Smooth muscle cell (in vitro differentiated cells): ENCODE measurements around the gene RFXANK. TPM values are rescaled to one million over a fixed set of nuclear protein-coding genes. Genes with fewer than 3 reads are reported as not detected.

Experiments
- DNase-seq: peaks from one replicate; lab custom pipeline; 2025; ENCODE audit not compliant: unreplicated experiment; lab: John Stamatoyannopoulos, UW
- H2AFZ ChIP-seq: fragments of 200-600 bp; sonication (generic); 2 replicates; pipeline ENCODE4 v1.6.0; 2016; ENCODE audit warnings: antibody characterized with exemption, low read depth, mild to moderate bottlenecking
- H3F3A ChIP-seq: fragments of 200-600 bp; sonication (generic); 2 replicates; pipeline ENCODE4 v1.6.0; 2017; ENCODE audit warnings: antibody characterized with exemption, low read depth
- H3K27ac ChIP-seq: fragments of 200-600 bp; sonication (generic); 2 replicates; pipeline ENCODE4 v1.5.1; 2016; ENCODE audit warnings: low read depth, mild to moderate bottlenecking
- H3K27me3 ChIP-seq: fragments of 200-600 bp; sonication (generic); 2 replicates; pipeline ENCODE4 v1.6.1; 2016; ENCODE audit warnings: low read depth, mild to moderate bottlenecking
- H3K36me3 ChIP-seq: fragments of 200-600 bp; sonication (generic); 2 replicates; pipeline ENCODE4 v1.5.1; 2016; ENCODE audit warnings: low read depth
- H3K4me1 ChIP-seq: fragments of 200-600 bp; sonication (generic); 2 replicates; pipeline ENCODE4 v1.5.1; 2016; ENCODE audit warnings: low read depth
- H3K4me2 ChIP-seq: fragments of 200-600 bp; sonication (generic); 2 replicates; pipeline ENCODE4 v1.6.0; 2016; ENCODE audit warnings: mild to moderate bottlenecking
- H3K4me3 ChIP-seq: fragments of 200-600 bp; sonication (generic); 2 replicates; pipeline ENCODE4 v1.5.1; 2016; ENCODE audit warnings: mild to moderate bottlenecking
- H3K79me2 ChIP-seq: fragments of 200-600 bp; sonication (generic); 2 replicates; pipeline ENCODE4 v1.6.0; 2016; ENCODE audit warnings: low read depth, mild to moderate bottlenecking
- H3K9ac ChIP-seq: fragments of 200-600 bp; sonication (generic); 2 replicates; pipeline ENCODE4 v1.6.0; 2016; ENCODE audit warnings: low read depth
- H3K9me3 ChIP-seq: fragments of 200-600 bp; sonication (generic); replicated peaks from 2 replicates; pipeline ENCODE4 v1.5.1; 2016; ENCODE audit warnings: low read depth
- H4K20me1 ChIP-seq: fragments of 200-600 bp; sonication (generic); 2 replicates; pipeline ENCODE4 v1.6.0; 2016; ENCODE audit warnings: low read depth
- WGBS: methylation state at CpG from one replicate; pipeline ENCODE4 v1.1.7; 2016; ENCODE audit warnings: low lambda C conversion rate; 5-methylcytosine and 5-hydroxymethylcytosine counted together
- polyA plus RNA-seq: library from polyadenylated mRNA; unstranded; fragments of >200 nt; fragmentation: Nextera tagmentation; extraction: Ambion mirVana; gene quantifications from 2 replicates; pipeline ENCODE4 v1.2.1, GENCODE V29; 2016
- total RNA-seq: library from RNA; depleted of rRNA; stranded (reverse); fragments of >200 nt; gene quantifications from 2 replicates; pipeline ENCODE4 v1.2.3, GENCODE V29; 2014
- TF ChIP-seq, protein P1 (sequence below): fragments of 200-600 bp; sonication (generic); IDR thresholded peaks from 2 replicates; pipeline ENCODE4 v1.5.1; 2017; ENCODE audit warnings: borderline replicate concordance, mild to moderate bottlenecking, antibody characterized with exemption; ENCODE audit not compliant: insufficient read depth, poor library complexity, severe bottlenecking

RFXANK gene
- total and polyA plus RNA-seq, 2 experiments from 2014 or later, result 59.6 to 94.8 TPM

GRCh38 chr19:19207637-19208572 is 15.8 kb downstream of the RFXANK start:
- H3K36me3 ChIP-seq, result no peaks in the 10 kb centered on the region
- H3K4me2 ChIP-seq, result no peak overlapping the region
- H3K9me3 ChIP-seq, result no peaks in the 10 kb centered on the region
- H3K79me2 ChIP-seq, result no peaks in the 10 kb centered on the region
- no peak overlapping the region for H3K4me3 ChIP-seq
- DNase-seq, result no peak
- no peaks in the 10 kb centered on the region for H3F3A ChIP-seq
- peaks cover under 1% of the 10 kb centered on the region for H3K4me1 ChIP-seq
- 95% methylated on average over 2 of the region's 8 CpGs for WGBS
- TF ChIP-seq, protein P1, sequence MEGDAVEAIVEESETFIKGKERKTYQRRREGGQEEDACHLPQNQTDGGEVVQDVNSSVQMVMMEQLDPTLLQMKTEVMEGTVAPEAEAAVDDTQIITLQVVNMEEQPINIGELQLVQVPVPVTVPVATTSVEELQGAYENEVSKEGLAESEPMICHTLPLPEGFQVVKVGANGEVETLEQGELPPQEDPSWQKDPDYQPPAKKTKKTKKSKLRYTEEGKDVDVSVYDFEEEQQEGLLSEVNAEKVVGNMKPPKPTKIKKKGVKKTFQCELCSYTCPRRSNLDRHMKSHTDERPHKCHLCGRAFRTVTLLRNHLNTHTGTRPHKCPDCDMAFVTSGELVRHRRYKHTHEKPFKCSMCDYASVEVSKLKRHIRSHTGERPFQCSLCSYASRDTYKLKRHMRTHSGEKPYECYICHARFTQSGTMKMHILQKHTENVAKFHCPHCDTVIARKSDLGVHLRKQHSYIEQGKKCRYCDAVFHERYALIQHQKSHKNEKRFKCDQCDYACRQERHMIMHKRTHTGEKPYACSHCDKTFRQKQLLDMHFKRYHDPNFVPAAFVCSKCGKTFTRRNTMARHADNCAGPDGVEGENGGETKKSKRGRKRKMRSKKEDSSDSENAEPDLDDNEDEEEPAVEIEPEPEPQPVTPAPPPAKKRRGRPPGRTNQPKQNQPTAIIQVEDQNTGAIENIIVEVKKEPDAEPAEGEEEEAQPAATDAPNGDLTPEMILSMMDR, result no peak
- H3K27ac ChIP-seq, result no peak overlapping the region
- no peak overlapping the region for H3K9ac ChIP-seq
- no peaks in the 10 kb centered on the region for H4K20me1 ChIP-seq
- peaks cover 27% of the 10 kb centered on the region for H3K27me3 ChIP-seq
- H2AFZ ChIP-seq, result no peak overlapping the region

DNA sequence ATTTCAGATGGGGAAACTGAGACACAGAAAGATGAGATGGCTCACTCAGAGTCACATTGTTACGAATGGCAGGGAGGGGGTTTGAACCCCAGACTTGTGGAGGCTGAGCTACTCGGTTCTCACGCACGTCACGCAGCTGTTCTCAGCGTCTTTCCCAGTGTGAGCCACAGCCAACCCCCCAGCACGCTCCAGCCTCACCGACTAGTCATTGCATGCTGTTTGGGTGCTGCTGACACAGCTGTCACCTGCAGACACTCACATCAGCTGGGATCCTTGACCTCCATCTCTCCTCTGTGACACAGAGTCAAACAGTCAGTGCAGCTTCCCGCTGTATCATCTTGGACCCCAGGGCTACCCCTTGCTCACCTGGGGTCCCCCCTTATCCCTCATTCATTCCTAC is 17.3 kb downstream of the RFXANK start:
- Histone ChIP-seq H3K36me3 (no peaks in the 10 kb centered on the region), H4K20me1 (no peaks in the 10 kb centered on the region), H3K4me3 (no peak overlapping the region), H3K27me3 (peaks cover 41% of the 10 kb centered on the region), H3K79me2 (no peaks in the 10 kb centered on the region), H3K4me2 (no peak overlapping the region), H3K27ac (no peak overlapping the region), H3F3A (no peaks in the 10 kb centered on the region), H3K4me1 (no peaks in the 10 kb centered on the region), H3K9me3 (no peaks in the 10 kb centered on the region), H3K9ac (no peak overlapping the region), H2AFZ (no peak overlapping the region)
- TF ChIP-seq, protein P1, result no peak
- 65% methylated on average over 9 of the region's 9 CpGs for WGBS
- DNase-seq, result no peak

DNA sequence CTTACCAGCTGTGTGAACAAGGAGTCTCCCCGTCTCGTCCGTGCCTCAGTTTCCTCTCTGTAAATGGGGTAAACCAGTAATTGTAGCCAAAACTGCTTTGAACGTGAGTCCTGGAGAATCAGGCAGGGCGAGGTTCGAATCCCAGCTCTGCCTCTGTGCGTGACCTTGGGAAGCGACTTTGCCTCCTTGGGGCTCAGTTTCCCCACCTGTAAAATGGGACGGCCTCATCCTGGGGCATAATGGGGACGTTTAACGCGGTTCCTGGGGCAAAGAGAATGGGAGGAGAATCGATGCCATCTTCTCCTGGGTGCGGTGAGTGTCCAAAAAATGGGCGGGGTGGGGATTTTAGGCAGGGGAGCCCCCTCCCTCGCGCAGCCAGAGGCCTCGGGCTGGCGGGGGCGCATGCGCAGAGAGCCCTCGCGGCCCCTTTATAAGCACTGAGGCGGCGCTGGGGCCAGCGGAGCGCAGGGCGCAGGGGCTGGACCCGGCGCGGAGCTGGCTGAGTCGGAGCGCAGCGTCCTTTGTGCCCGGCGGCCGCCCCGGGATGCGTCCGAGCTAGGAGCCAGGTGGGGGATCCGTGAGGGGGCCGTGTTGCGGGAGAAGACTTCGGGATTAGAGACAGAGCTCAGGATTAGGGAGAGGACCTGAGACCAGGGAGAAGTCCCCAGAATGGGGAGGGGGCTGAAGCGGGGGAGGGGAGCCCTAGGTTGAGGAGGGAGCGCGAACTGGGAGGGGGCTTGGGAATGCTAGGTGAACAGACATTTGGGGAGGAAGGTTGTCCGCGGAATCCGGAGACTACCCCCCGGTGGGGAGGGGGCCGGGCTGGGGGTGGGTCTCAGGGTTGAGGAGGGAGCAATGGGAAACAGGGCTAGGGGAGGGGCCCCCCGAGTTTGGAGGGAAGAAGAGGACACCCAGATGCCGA is 19.7 kb downstream of the RFXANK start, which contains the start of gene NCAN:
Gene NCAN (plus strand): TSS at position 460 of the 922 bp plus-strand sequence. CDS start 4,996 bp downstream, outside the sequence.
- H3F3A ChIP-seq, result no peaks in the 10 kb centered on the region
- no peak within 1 kb of the TSS for H2AFZ ChIP-seq
- peaks cover 46% of the 10 kb centered on the region for H3K27me3 ChIP-seq
- H3K9me3 ChIP-seq, result no peaks in the 10 kb centered on the region
- WGBS, result 13% methylated on average over 48 of the region's 54 CpGs
- TF ChIP-seq, protein P1, result no peak
- no peaks in the 10 kb centered on the region for H3K4me1 ChIP-seq
- H3K4me2 ChIP-seq, result no peak within 1 kb of the TSS
- no peak within 1 kb of the TSS for H3K4me3 ChIP-seq
- H3K27ac ChIP-seq, result no peak within 1 kb of the TSS
- no peaks in the 10 kb centered on the region for H4K20me1 ChIP-seq
- H3K36me3 ChIP-seq, result no peaks in the 10 kb centered on the region
- H3K9ac ChIP-seq, result no peak within 1 kb of the TSS
- DNase-seq, result no peak
- H3K79me2 ChIP-seq, result no peaks in the 10 kb centered on the region
